GM18499 (cell line): ENCODE measurements around the gene PRM1.

Experiments
- ATAC-seq: cut with Tn5 transposase; IDR thresholded peaks from one replicate; pipeline ENCODE4 v1.9.1; 2021; ENCODE audit warnings: moderate number of reproducible peaks; ENCODE audit not compliant: insufficient read depth, unreplicated experiment

PRM1 gene

DNA sequence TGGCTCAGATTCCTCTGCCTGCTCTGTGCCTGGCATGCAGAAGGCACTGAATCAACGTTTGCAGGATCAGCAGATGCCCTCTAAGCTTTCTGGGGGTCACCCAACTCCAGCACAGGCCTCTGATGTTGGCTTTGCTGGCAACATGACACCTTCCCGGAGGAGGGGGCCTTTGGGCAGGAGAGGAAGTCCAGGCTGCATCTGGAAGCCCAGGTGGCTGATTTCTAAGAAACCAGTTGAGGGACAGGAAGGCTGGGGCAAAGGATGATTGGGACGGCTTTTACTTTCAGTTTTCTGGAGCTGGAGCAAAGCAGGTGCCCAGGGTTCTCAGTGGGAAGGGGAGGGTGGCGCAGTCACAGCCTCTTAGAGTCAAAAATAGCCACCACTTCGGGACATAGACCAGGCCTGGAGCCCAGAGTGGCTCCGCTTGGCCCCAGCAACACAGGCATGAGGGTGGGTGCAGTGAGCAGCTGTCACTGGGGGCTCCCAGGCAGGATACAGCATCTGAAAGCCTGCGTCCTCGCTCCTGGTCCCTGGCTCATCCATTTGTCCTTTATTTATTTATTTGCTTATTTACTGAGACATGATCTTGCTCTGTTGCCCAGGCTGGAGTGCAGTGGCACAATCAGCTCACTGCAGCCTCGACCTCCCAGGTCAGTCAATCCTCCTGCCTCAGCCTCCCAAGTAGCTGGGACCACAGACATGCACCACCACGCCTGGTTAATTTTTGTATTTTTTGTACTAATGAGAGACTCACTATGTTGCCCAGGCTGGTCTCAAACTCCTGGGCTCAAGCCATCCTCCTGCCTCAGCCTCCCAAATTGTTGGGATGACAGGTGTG, 40.3 kb downstream of the PRM1 start:
- no peak for ATAC-seq

DNA sequence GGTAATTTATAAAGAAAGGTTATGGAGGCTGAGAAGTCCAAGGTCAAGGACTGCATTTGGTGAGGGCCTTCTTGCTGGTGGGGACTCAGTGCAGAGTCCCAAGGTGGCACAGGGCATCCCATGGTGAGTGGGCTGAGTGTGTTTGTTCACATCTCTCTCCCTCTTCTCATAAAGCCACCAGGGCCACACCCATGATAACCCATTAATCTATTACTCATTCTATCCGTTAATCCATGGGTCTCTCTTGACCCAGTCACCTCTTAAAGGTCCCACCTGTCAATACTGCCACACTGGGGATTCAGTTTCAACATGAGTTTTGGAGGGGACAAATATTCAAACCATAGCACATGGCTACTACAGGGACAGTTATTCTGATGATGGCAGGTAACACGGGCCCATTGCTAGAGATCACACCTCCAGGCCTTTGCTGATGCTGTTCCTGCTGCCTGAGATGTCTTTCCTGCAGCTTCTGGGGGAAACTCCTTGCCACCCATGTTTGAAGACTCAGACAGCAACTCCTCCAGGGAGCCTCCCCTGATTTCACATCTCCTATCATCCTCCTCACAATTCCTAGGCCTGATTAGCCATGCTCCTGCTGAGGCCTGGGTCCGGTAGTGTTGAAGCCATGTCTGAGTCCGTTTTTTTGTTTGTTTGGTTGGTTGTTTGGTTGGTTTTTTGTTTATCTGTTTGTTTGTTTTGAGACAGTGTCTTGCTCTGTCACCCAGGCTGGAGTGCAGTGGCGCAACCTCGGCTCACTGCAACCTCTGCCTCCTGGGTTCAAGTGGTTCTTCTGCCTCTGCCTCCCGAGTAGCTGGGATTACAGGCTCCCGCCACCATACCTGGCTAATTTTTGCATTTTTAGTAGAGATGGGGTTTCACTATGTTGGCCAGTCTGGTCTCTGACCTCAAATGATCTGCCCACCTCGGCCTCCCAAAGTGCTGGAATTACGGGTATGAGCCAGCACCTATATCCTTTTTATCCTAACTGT, 41.2 kb downstream of the PRM1 start:
- no peak for ATAC-seq

DNA sequence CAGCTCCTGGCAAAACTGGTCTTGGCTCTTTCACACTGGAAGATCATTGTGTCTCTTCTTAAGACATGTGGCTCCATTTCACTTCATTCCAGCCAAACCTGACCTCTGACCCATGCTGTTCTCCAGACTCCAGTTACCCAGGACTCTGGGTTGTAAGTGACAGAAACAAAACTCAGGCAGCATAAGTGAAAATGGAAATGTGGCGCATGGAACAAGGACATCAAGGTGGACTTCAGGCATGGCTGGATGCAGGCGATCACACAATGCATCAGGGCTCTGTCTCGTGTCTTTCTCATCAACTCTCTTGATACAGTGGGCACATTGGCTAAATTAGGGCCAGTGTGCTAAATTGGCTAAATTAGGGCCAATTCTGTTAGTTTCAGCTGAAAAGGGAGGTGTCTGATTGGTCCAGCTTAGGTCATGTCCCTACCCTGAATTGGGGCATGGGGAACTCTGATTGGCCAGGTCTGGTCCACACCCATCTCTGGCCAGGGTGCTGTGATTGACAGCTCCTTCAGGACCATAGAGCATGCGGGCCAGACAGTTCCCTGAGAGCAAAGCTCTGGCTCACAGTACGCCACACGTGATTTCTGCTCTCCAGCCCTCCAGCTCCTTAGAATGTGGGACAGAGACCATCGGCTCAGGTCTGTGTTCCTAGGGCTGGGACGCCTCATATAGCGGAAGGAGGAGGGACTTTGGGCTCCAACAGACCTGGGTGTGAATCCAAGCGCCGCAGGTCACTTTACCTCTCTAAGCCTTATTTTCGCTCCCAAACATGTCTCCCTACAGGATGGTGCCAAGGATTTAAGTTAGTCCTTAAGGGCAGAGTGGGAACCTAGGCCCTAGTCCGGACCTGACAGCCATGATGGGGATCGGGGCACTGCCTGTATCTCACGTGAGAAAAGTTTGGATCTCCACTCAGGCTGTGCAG, 42.6 kb downstream of the PRM1 start:
- ATAC-seq = no peak

DNA sequence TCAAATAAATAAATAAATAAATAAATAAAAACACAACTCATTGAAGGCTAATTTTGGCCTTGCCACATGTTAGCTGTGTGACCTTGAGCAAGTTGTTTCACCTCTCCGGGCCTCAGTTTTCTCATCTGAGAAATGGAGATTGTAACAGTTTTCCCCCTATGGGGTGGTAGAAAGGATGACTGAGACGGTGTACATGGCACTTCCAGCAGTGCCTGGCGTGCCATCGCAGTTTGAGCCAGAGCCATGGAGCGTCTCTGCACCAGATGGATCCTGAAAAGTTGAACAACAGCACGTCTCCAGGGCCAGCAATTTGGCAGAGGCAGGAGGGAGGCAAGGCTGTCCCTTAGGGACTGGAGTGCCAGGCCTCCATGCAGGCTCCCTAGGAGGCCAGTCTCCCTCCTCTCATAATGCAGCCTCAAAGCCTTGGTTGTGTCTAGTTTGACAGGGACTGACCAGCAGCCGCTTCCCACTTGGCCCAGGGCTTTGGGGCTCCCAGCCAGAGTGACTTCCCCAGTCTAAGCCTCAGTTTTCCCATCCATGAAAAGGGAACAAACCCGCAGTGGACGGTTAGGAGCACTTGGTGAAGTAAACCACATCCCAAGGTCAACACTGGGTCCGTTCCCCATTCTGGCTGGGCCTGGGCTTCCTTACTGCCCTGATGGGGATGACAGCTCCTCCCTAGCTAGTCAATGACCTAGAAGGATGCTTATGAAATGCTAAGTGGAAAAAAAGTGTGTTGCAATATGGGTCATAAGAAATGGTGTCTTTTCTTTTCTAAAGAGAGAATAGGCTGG, 44.5 kb downstream of the PRM1 start:
- ATAC-seq = no peak

DNA sequence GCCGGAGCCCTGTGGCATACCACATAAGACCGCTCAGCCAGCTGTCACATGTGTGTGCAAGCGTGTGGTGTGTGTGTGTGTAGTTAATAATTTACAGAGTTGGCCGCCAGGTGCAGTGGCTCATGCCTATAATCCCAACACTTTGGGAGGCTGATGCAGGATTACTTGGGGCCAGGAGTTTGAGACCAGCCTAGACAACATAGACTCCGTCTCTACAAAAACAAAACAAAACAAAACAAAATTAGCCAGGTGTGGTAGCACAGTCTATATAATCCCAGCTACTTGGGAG, 45.5 kb downstream of the PRM1 start:
- no peak for ATAC-seq

DNA sequence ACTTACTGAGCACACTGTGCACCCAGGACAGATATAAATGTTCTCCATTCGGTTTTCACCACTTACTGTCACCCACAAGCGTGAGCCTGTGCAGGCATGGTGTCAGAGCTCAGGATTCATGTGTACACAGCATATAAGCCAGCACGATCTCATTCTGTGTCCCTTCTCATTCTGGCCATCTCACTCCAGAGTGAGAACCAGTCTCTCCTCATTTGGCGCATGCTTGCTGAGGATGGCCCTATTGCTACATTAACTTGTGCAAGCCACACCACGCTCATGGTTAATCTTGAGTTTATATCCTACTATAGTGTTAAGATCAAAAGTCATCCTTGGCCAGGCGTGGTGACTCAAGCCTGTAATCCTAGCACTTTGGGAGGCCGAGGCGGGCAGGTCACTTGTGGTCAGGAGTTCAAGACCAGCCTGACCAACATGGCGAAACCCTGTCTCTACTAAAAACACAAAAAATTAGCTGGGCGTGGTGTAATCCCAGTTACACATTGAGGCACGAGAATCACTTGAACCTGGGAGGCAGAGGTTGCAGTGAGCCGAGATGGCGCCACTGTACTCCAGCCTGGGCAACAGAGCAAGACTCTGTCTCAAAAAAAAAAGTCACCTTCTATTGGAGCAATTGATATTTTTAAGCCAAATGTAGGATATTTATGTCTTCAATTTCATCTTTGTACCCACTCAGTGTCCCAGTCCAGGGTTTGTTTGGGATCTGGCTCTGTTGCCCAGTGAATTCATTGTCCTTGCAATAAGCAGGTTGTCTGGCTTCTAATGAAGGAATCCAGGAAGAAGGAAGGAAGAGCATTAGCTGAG, 46.0 kb downstream of the PRM1 start:
- no peak for ATAC-seq

DNA sequence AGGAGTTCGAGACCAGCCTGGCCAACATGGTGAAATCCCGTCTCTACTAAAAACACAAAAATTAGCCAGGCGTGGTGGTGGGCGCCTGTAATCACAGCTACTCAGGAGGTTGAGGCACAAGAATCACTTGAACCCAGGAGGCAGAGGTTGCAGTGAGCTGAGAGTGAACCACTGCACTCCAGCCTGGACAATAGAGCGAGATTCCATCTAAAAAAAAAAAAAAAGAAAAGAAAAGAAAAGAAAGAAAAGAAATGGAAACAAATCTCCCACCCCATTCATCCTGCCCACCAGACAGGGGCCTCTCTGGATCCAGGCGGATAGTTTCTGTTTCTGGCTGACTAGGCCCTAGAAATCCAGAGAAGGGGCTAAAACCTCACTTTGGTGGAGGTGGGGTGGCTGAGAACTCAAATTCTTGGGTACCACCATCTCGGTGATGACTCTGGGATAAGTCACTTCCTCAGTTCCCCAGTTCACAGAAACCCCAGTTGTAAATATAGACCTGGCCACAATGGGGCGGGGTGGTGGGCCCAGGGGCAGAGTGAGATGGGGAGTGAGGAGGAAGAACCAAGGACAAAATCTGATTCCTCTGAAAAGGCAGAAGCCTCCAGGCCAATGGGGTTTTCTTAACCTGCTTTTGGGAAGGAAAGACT, 47.3 kb downstream of the PRM1 start:
- ATAC-seq = no peak

DNA sequence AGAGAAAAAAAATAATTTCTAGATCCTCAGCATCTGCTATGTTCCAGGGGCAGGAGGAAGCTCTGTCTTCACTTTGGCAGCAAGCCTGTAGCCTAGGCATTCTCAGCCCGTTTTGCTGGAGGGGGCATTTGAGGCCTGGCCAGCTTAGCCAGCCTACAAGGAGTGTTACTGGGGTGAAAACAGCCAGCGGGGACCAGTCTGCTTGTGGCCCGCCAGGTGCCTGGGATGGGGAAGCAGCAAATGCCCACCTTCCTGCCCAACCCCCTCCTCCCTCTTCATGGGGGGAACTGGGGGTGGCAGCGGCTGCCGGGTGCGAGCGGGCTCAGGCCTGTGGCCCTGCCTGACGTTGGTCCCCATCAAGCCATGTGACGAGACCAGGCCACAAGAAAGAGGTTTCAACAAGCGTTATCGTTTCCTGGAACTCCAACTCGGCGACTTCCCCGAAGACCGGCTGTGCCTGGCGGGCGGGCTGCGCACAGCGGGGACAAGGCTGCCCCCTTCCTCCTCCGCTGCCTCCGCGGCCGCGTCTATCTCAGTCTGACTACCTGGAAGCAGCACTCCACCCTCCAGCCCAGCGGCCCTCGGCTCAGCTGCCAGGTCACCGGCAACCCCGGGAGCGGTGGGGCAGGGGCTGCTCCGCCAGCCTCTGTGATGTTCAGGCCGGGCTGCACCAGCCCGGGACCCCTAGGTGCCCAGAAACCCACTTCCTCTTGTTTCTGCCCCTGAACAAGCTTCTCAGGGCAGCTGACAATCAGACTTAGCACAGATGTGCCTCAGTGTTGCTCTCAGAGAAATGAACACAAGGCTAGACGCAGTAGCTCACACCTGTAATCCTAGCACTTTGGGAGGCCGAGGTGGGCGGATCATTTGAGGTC, 48.0 kb downstream of the PRM1 start:
- ATAC-seq = no peak

DNA sequence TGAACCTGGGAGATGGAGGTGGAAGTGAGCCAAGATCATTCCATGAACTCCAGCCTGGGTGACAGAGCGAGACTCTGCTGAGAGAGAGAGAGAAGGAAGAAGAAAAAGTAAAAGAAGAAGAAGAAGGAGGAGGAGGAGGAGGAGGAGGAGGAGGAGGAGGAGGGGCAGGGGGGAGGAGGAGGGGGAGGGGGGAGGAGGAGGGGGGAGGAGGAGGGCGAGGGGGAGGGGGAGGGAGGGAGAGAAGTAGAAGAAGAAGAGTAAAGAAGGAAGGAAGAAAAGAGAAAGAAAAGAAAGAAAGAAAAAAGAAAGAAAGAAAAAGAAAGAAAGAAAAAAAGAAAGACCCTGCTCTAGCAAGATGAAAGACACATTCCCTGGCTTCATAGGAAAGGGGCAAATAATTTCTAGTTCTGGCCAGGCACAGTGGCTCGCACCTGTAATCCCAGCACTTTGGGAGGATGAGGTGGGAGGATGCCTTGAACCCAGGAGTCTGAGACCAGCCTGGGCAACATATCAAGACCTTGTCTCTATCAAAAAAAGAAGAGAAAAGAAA, 48.8 kb downstream of the PRM1 start:
- no peak for ATAC-seq

DNA sequence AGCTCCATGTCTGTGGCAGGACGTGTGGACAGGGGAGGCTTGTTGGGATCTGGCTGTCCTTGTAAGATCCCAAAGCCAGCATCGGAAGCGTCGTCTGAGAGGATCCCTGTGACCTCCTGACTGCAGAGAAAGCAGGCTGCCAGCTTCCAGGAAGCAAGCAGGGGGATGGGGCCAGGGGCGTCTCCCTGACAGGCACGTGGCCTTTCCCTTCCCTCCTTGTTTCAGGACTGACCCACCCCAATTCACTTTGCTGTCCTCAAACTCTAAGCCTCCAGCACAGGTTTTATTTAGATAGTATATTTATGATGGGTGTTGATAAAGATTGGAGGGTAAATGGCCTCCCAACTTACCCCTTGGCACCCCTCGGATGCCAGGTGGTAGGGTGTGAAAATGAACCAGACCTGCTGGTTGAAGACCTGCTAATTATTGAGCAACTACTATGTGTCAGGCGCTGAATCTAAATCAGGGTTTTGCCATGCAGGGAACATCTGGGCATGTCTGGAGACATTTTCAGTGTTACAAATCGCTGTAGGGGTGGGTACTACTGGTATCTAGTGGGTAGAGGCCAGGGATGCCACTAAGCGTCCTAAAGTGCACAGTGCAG, 49.7 kb downstream of the PRM1 start:
- ATAC-seq = no peak
